GM18502 (cell line): Measurements from ENCODE around the gene LRRC28.

ENCODE experiments used
- ATAC-seq: cut with Tn5 transposase; IDR thresholded peaks from one replicate; pipeline ENCODE4 v1.9.1; 2021; ENCODE audit warnings: mild to moderate bottlenecking; ENCODE audit not compliant: unreplicated experiment, poor library complexity

The LRRC28 gene

GRCh38 chr15:99411234-99411633, 160.0 kb downstream of the LRRC28 start:
- no peak for ATAC-seq

- no peak for ATAC-seq
These were observed 160.8 kb downstream of the LRRC28 start for GRCh38 chr15:99412082-99412481.

- ATAC-seq = no peak
These were observed 161.3 kb downstream of the LRRC28 start for GRCh38 chr15:99412626-99413025.

- no peak for ATAC-seq
These were observed 162.9 kb downstream of the LRRC28 start for GRCh38 chr15:99413955-99414754.

- no peak for ATAC-seq
These were observed 163.8 kb downstream of the LRRC28 start for GRCh38 chr15:99414755-99415731.

GRCh38 chr15:99416191-99417188, 165.2 kb downstream of the LRRC28 start:
- ATAC-seq = no peak

GRCh38 chr15:99421172-99421656, 169.9 kb downstream of the LRRC28 start:
- ATAC-seq = no peak

GRCh38 chr15:99421758-99422157, 170.5 kb downstream of the LRRC28 start:
- no peak for ATAC-seq

GRCh38 chr15:99423186-99424130, 172.2 kb downstream of the LRRC28 start:
- ATAC-seq = no peak

GRCh38 chr15:99424131-99424571, 172.9 kb downstream of the LRRC28 start:
- no peak for ATAC-seq

- ATAC-seq = peak; percentile 96
These were observed 173.8 kb downstream of the LRRC28 start for GRCh38 chr15:99424978-99425656.

- ATAC-seq = no peak
These were observed 174.5 kb downstream of the LRRC28 start for GRCh38 chr15:99425657-99426301.

- ATAC-seq = no peak
These were observed 175.3 kb downstream of the LRRC28 start for GRCh38 chr15:99426431-99427105.

GRCh38 chr15:99427210-99427609, 175.9 kb downstream of the LRRC28 start:
- ATAC-seq = no peak

- no peak for ATAC-seq
These were observed 176.5 kb downstream of the LRRC28 start for GRCh38 chr15:99427668-99428361.

GRCh38 chr15:99429681-99430081, 178.4 kb downstream of the LRRC28 start:
- ATAC-seq = no peak
